ENCODE data around the gene USP21. TPM values are rescaled to one million over a fixed set of nuclear protein-coding genes. Genes with fewer than 3 reads are reported as not detected.
A peak's percentile ranks its signal among the peaks of the same experiment; 100 is the strongest.

The USP21 gene
- total and polyA plus RNA-seq, 2 of the 13 experiments (the other 11 are each of a cell fraction or from before 2014, with no cell fraction given) = 10.1 to 33.1 TPM

DNA sequence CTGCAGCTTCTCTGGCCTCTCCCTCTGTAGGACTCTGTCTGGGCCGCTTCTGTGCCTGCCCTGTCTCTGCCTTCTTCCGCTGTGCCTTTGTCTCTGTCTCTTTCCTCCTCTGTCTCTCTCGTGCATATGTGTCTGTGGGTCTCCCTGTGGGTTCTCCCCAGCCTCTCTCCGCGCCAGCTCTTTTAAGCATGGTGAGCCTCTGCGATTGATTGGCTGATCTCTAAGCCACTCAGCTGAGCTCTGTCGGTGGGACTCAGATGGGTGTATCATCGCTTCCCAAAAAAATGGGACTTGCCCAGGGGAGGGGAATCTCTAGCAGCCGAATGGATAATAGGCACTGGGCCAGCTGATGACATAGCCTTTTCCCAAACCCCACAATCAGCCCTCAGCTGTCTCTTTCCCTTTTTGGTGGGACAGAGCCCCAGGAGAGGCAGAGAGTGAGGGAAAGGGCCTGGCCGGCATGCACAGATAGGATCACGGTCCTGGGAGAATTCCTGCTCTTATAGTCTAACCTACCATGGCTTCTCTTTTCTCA lies 39.7 kb downstream of the USP21 start, which contains the start of gene ADAMTS4 (continued):
- TF ChIP-seq POLR2AphosphoS5 (IDR thresholded peaks at IDR 0.05; ENCODE audit: low read depth, low read length) = peak; percentile 52; the same call in 1 of the 2 replicates
- TF ChIP-seq MEIS2 (CRISPR knock-in tag; IDR thresholded peaks at IDR 0.05) = no peak
- no peak for TF ChIP-seq RBFOX2 (IDR thresholded peaks at IDR 0.05; ENCODE audit: low read depth, low read length)
- TF ChIP-seq GTF2F1 (IDR thresholded peaks at IDR 0.05; ENCODE audit: low read length) = no peak
- TF ChIP-seq, protein P1, sequence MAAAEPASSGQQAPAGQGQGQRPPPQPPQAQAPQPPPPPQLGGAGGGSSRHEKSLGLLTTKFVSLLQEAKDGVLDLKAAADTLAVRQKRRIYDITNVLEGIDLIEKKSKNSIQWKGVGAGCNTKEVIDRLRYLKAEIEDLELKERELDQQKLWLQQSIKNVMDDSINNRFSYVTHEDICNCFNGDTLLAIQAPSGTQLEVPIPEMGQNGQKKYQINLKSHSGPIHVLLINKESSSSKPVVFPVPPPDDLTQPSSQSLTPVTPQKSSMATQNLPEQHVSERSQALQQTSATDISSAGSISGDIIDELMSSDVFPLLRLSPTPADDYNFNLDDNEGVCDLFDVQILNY (CRISPR knock-in tag; conservative IDR thresholded peaks at IDR 0.05) = no peak; the same call in 1 of the 2 replicates
- no peak for TF ChIP-seq ZNF547 (CRISPR knock-in tag; IDR thresholded peaks at IDR 0.05)
- no peak for TF ChIP-seq JUNB (CRISPR knock-in tag; IDR thresholded peaks at IDR 0.05; ENCODE audit: borderline replicate concordance)
- TF ChIP-seq ZNF720 (CRISPR knock-in tag; IDR thresholded peaks at IDR 0.05) = no peak
- TF ChIP-seq ZNF10 (CRISPR knock-in tag; IDR thresholded peaks at IDR 0.05; ENCODE audit: borderline replicate concordance, low read depth) = no peak
- peak; percentile 66; the same call in 1 of the 2 replicates for TF ChIP-seq SIN3B (IDR thresholded peaks at IDR 0.05; ENCODE audit: low read length)
- TF ChIP-seq ZFAT (CRISPR knock-in tag; conservative IDR thresholded peaks at IDR 0.05) = no peak
- TF ChIP-seq, protein P2, sequence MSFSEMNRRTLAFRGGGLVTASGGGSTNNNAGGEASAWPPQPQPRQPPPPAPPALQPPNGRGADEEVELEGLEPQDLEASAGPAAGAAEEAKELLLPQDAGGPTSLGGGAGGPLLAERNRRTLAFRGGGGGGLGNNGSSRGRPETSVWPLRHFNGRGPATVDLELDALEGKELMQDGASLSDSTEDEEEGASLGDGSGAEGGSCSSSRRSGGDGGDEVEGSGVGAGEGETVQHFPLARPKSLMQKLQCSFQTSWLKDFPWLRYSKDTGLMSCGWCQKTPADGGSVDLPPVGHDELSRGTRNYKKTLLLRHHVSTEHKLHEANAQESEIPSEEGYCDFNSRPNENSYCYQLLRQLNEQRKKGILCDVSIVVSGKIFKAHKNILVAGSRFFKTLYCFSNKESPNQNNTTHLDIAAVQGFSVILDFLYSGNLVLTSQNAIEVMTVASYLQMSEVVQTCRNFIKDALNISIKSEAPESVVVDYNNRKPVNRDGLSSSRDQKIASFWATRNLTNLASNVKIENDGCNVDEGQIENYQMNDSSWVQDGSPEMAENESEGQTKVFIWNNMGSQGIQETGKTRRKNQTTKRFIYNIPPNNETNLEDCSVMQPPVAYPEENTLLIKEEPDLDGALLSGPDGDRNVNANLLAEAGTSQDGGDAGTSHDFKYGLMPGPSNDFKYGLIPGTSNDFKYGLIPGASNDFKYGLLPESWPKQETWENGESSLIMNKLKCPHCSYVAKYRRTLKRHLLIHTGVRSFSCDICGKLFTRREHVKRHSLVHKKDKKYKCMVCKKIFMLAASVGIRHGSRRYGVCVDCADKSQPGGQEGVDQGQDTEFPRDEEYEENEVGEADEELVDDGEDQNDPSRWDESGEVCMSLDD (CRISPR knock-in tag; IDR thresholded peaks at IDR 0.05; ENCODE audit: borderline replicate concordance) = no peak
- TF ChIP-seq ATM (IDR thresholded peaks at IDR 0.05; ENCODE audit: borderline replicate concordance) = no peak
- TF ChIP-seq RARG (CRISPR knock-in tag; IDR thresholded peaks at IDR 0.05; ENCODE audit: low read depth) = no peak
- TF ChIP-seq, protein P3, sequence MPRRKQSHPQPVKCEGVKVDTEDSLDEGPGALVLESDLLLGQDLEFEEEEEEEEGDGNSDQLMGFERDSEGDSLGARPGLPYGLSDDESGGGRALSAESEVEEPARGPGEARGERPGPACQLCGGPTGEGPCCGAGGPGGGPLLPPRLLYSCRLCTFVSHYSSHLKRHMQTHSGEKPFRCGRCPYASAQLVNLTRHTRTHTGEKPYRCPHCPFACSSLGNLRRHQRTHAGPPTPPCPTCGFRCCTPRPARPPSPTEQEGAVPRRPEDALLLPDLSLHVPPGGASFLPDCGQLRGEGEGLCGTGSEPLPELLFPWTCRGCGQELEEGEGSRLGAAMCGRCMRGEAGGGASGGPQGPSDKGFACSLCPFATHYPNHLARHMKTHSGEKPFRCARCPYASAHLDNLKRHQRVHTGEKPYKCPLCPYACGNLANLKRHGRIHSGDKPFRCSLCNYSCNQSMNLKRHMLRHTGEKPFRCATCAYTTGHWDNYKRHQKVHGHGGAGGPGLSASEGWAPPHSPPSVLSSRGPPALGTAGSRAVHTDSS (CRISPR knock-in tag; conservative IDR thresholded peaks at IDR 0.05) = no peak
- TF ChIP-seq ZFP41 (CRISPR knock-in tag; IDR thresholded peaks at IDR 0.05; ENCODE audit: borderline replicate concordance) = no peak
- TF ChIP-seq JARID2 (CRISPR knock-in tag; IDR thresholded peaks at IDR 0.05; ENCODE audit: insufficient replicate concordance) = no peak
- TF ChIP-seq ZNF496 (CRISPR knock-in tag; IDR thresholded peaks at IDR 0.05; ENCODE audit: insufficient replicate concordance) = no peak
